Keratinocyte (primary cell): Measurements from ENCODE around the gene SATB1. TPM values are rescaled to one million over a fixed set of nuclear protein-coding genes. Genes with fewer than 3 reads are reported as not detected.

Experiments
- DNase-seq: peaks from one replicate; pipeline ENCODE4 v3.0.0-alpha.2; 2011; ENCODE audit warnings: low read depth, missing footprints, low spot score
- FAIRE-seq: peaks from 2 replicates; lab custom pipeline; 2011; peaks lifted over from hg19 to GRCh38; lab: Jason Lieb, UNC
- H2AFZ ChIP-seq: 2 replicates; pipeline ENCODE4 v1.6.0; 2012; ENCODE audit warnings: low read length, control low read depth, inconsistent platforms; ENCODE audit not compliant: control insufficient read depth
- H3K27ac ChIP-seq: 2 replicates; pipeline ENCODE4 v1.5.1; 2011; ENCODE audit warnings: low read length; ENCODE audit not compliant: control insufficient read depth, insufficient read depth
- H3K27me3 ChIP-seq: 3 replicates; pipeline ENCODE4 v1.6.0; 2011; ENCODE audit warnings: low read length; ENCODE audit not compliant: control insufficient read depth, insufficient read depth; ENCODE audit errors: extremely low read depth
- H3K36me3 ChIP-seq, 2 experiments: 2 replicates in 1 of 2; 3 replicates in 1 of 2; pipeline ENCODE4 v1.5.1; 2011; ENCODE audit warnings: low read length in 2 of 2, mild to moderate bottlenecking in 1 of 2; ENCODE audit not compliant: control insufficient read depth in 2 of 2, insufficient read depth in 2 of 2; ENCODE audit errors: extremely low read depth in 1 of 2
- H3K4me1 ChIP-seq: 3 replicates; pipeline ENCODE4 v1.5.1; 2011; ENCODE audit warnings: low read length; ENCODE audit not compliant: control insufficient read depth, insufficient read depth; ENCODE audit errors: extremely low read depth
- H3K4me2 ChIP-seq: 3 replicates; pipeline ENCODE4 v1.6.0; 2011; ENCODE audit warnings: low read depth, low read length; ENCODE audit not compliant: control insufficient read depth, insufficient read depth; ENCODE audit errors: extremely low read depth
- H3K4me3 ChIP-seq, 3 experiments: fragments of 200-600 bp in 1 of 3; sonication (generic) in 1 of 3; 2 replicates in 2 of 3; 3 replicates in 1 of 3; pipeline ENCODE4 v1.5.1; 2011 to 2016; ENCODE audit warnings: low read length in 3 of 3, mild to moderate bottlenecking in 3 of 3, control low read depth in 2 of 3, inconsistent platforms in 1 of 3, low read depth in 1 of 3, mixed read lengths in 1 of 3, mixed run types in 1 of 3, moderate library complexity in 1 of 3; ENCODE audit not compliant: control insufficient read depth in 2 of 3, insufficient read depth in 2 of 3; ENCODE audit errors: extremely low read depth in 1 of 3
- H3K79me2 ChIP-seq: 2 replicates; pipeline ENCODE4 v1.6.0; 2012; ENCODE audit warnings: low read length; ENCODE audit not compliant: control insufficient read depth, insufficient read depth
- H3K9ac ChIP-seq: 3 replicates; pipeline ENCODE4 v1.6.0; 2011; ENCODE audit warnings: low read length; ENCODE audit not compliant: control insufficient read depth, insufficient read depth; ENCODE audit errors: extremely low read depth
- H3K9me1 ChIP-seq: 3 replicates; pipeline ENCODE4 v1.6.0; 2011; ENCODE audit warnings: low read length; ENCODE audit not compliant: control insufficient read depth, insufficient read depth; ENCODE audit errors: extremely low read depth
- H3K9me3 ChIP-seq: 2 replicates; pipeline ENCODE4 v1.5.1; 2012; ENCODE audit warnings: low read depth, low read length; ENCODE audit not compliant: control insufficient read depth
- H4K20me1 ChIP-seq: 3 replicates; pipeline ENCODE4 v1.6.0; 2011; ENCODE audit warnings: low read length; ENCODE audit not compliant: control insufficient read depth, insufficient read depth; ENCODE audit errors: extremely low read depth
- EZH2 ChIP-seq: IDR thresholded peaks from one replicate; pipeline ENCODE4 v1.6.1; 2012; ENCODE audit warnings: inconsistent platforms, mild to moderate bottlenecking, low read length, moderate library complexity
- dilution Hi-C: fragments of 300-500 bp; cut with MboI; formaldehyde crosslinking; loops from one replicate; pipeline ENCODE4 v1.7.0; 2020; ENCODE audit warnings: low sequenced_read_pairs; ENCODE audit not compliant: extremely low pct_ligation_motif_present
- polyA plus RNA-seq, 5 experiments: library from polyadenylated mRNA; depleted of rRNA in 3 of 5; stranded (reverse) in 3 of 5; stranded (forward) in 1 of 5; unstranded in 1 of 5; fragments of >200 nt; gene quantifications; 1 replicate in 1 of 5; 2 replicates in 3 of 5; 3 replicates in 1 of 5; pipeline versions ENCODE4 v1.2.1 to v1.2.3, GENCODE V29; 2011 to 2012; ENCODE audit warnings: missing spikeins in 2 of 5, low read depth in 1 of 5, low replicate concordance in 1 of 5
- TF ChIP-seq, protein P1 (sequence below), 3 experiments: IDR thresholded peaks in 1 of 3; conservative IDR thresholded peaks in 1 of 3; optimal IDR thresholded peaks in 1 of 3; 2 replicates in 2 of 3; 3 replicates in 1 of 3; pipeline versions ENCODE3 to v1.5.1; 2011; ENCODE audit warnings: low read length in 3 of 3, mild to moderate bottlenecking in 3 of 3, moderate library complexity in 2 of 3, control low read depth in 1 of 3, inconsistent platforms in 1 of 3; ENCODE audit not compliant: insufficient read depth in 2 of 3; ENCODE audit errors: extremely low read depth in 1 of 3

Gene SATB1
- polyA plus RNA-seq, 1 donor (not counting 4 experiments of a cell fraction or from before 2014, with no cell fraction given) = 7.8 TPM

DNA sequence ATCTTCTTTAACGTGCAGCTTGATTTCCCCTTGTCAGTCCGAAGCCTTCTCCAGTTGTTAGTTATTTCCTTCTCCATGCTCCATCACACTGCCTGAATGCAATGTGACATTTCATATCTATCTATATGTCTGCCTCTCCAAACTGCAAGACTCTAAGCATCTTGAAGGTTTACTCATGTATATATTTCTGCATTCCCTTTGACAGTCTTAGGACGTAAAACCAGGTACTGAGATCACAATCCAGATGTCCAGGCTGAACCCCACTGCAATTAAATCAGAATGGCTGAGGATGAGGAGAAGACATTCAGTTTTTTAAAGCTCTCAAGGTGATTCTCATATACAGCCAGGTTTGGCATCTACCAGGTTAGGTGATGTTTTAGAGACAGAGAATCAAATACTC is 6.1 kb upstream of the SATB1 start:
- H3K36me3 ChIP-seq = no peaks in the 10 kb centered on the region
- dilution Hi-C loops = no loop called here
- no peaks in the 10 kb centered on the region for H3K9me3 ChIP-seq
- H3K27ac ChIP-seq = no peak overlapping the region
- no peak overlapping the region for H2AFZ ChIP-seq
- H3K4me1 ChIP-seq = peaks cover 7% of the 10 kb centered on the region
- DNase-seq (no peak), FAIRE-seq (no peak)
- H3K79me2 ChIP-seq = no peaks in the 10 kb centered on the region
- no peaks in the 10 kb centered on the region for H4K20me1 ChIP-seq
- H3K9ac ChIP-seq = no peak overlapping the region
- TF ChIP-seq, protein P1, sequence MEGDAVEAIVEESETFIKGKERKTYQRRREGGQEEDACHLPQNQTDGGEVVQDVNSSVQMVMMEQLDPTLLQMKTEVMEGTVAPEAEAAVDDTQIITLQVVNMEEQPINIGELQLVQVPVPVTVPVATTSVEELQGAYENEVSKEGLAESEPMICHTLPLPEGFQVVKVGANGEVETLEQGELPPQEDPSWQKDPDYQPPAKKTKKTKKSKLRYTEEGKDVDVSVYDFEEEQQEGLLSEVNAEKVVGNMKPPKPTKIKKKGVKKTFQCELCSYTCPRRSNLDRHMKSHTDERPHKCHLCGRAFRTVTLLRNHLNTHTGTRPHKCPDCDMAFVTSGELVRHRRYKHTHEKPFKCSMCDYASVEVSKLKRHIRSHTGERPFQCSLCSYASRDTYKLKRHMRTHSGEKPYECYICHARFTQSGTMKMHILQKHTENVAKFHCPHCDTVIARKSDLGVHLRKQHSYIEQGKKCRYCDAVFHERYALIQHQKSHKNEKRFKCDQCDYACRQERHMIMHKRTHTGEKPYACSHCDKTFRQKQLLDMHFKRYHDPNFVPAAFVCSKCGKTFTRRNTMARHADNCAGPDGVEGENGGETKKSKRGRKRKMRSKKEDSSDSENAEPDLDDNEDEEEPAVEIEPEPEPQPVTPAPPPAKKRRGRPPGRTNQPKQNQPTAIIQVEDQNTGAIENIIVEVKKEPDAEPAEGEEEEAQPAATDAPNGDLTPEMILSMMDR (optimal IDR thresholded peaks at IDR 0.05 in 1 of 3, IDR thresholded peaks at IDR 0.05 in 1 of 3, conservative IDR thresholded peaks at IDR 0.05 in 1 of 3; ENCODE audit: extremely low read depth in 1 of 3, insufficient read depth in 2 of 3, low read length in 3 of 3) = no peak
- TF ChIP-seq EZH2 = no peak
- no peaks in the 10 kb centered on the region for H3K9me1 ChIP-seq
- no peak overlapping the region for H3K4me2 ChIP-seq
- no peak overlapping the region for H3K4me3 ChIP-seq
- no peaks in the 10 kb centered on the region for H3K27me3 ChIP-seq

DNA sequence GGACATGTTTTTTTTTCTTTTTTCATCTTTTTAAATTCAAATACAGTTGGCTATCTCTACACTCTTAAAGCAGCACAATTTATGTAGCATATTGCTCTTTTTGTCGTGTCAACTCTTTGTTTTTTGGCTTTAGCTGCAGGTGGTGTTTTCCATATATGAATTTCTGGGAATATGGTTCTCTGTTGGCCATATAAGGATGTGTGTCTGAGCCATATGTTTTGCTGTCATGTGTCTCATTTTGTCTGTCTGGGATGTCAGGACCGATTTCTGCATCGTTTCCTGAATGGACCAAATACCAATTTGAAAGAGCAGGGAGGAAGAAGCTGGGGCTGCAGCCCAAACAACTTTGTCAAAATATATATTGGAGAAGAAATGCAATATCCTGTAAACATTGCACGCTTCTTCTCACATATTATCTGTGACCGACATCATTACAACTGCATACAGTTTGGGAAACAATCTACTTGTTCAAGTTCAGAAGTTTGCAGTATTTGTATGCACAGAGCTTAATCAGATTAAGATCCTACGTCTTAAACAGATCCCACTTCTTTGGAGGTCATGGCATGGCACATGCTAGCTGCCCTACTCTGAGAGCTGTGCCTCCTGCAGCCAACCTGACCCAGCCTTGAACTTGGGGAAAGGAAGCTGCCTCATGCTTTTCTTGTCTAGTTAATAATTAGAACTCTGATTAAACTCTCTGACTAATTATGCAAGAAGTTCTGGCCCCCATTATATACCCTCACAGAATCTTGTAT is 4.0 kb upstream of the SATB1 start:
- H3K27me3 ChIP-seq = no peaks in the 10 kb centered on the region
- TF ChIP-seq, protein P1 (optimal IDR thresholded peaks at IDR 0.05 in 1 of 3, IDR thresholded peaks at IDR 0.05 in 1 of 3, conservative IDR thresholded peaks at IDR 0.05 in 1 of 3; ENCODE audit: extremely low read depth in 1 of 3, insufficient read depth in 2 of 3, low read length in 3 of 3) = no peak
- H3K9me1 ChIP-seq = no peaks in the 10 kb centered on the region
- no peaks in the 10 kb centered on the region for H3K36me3 ChIP-seq
- H3K9me3 ChIP-seq = no peaks in the 10 kb centered on the region
- H2AFZ ChIP-seq = no peak overlapping the region
- H3K4me3 ChIP-seq = no peak overlapping the region
- H3K4me2 ChIP-seq = no peak overlapping the region
- DNase-seq (no peak), FAIRE-seq (no peak)
- no peak overlapping the region for H3K27ac ChIP-seq
- dilution Hi-C loops = no loop called here
- no peak overlapping the region for H3K9ac ChIP-seq
- H3K4me1 ChIP-seq = peaks cover 11% of the 10 kb centered on the region
- H4K20me1 ChIP-seq = no peaks in the 10 kb centered on the region
- H3K79me2 ChIP-seq = no peaks in the 10 kb centered on the region
